ENCODE results near the gene RASA3. TPM values are rescaled to one million over a fixed set of nuclear protein-coding genes. Genes with fewer than 3 reads are reported as not detected.

The RASA3 gene
- total and polyA plus RNA-seq, 2 of the 8 experiments (the other 6 are each of a cell fraction or from before 2014, with no cell fraction given): 7.5 to 21.9 TPM

GRCh38 chr13:114130837-114131582, 1.4 kb downstream of the RASA3 start (continued):
- TF ChIP-seq, protein P1, sequence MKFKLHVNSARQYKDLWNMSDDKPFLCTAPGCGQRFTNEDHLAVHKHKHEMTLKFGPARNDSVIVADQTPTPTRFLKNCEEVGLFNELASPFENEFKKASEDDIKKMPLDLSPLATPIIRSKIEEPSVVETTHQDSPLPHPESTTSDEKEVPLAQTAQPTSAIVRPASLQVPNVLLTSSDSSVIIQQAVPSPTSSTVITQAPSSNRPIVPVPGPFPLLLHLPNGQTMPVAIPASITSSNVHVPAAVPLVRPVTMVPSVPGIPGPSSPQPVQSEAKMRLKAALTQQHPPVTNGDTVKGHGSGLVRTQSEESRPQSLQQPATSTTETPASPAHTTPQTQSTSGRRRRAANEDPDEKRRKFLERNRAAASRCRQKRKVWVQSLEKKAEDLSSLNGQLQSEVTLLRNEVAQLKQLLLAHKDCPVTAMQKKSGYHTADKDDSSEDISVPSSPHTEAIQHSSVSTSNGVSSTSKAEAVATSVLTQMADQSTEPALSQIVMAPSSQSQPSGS (IDR thresholded peaks at IDR 0.05; ENCODE audit: low read length): no peak
